ENCODE data around the gene GPR68.

DNA sequence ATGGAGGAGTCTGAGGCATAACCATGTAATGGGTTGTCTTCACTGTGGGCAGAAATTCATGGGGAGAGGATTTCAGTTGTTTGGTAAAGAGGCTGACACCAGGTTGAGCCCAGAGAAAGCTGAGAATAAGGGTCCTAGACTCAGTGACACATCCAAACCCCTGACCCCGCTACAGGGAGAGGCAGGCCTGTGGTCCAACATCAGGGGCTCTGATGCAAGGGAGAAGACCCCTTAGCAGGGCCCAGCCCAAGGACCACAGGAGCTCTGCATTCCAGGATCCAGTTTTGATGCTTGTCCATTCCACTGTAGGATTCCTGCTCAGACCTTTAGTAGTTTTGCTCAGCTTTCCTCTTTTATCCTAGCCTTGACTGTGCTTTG, 15.5 kb downstream of the GPR68 start:
- TF ChIP-seq, protein P1, sequence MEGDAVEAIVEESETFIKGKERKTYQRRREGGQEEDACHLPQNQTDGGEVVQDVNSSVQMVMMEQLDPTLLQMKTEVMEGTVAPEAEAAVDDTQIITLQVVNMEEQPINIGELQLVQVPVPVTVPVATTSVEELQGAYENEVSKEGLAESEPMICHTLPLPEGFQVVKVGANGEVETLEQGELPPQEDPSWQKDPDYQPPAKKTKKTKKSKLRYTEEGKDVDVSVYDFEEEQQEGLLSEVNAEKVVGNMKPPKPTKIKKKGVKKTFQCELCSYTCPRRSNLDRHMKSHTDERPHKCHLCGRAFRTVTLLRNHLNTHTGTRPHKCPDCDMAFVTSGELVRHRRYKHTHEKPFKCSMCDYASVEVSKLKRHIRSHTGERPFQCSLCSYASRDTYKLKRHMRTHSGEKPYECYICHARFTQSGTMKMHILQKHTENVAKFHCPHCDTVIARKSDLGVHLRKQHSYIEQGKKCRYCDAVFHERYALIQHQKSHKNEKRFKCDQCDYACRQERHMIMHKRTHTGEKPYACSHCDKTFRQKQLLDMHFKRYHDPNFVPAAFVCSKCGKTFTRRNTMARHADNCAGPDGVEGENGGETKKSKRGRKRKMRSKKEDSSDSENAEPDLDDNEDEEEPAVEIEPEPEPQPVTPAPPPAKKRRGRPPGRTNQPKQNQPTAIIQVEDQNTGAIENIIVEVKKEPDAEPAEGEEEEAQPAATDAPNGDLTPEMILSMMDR (IDR thresholded peaks at IDR 0.05; ENCODE audit: low read depth, low read length, poor library complexity, severe bottlenecking) = no peak
- no peak for TF ChIP-seq EZH2phosphoT487 (IDR thresholded peaks at IDR 0.05; ENCODE audit: borderline replicate concordance, low read length)
